Measurements from ENCODE around the gene USP13. TPM values are rescaled to one million over a fixed set of nuclear protein-coding genes. Genes with fewer than 3 reads are reported as not detected.

The USP13 gene
- total and polyA plus RNA-seq, 3 donors from 2014 or later = 17.6 to 50.3 (median 42.0) TPM

GRCh38 chr3:179796421-179796820 lies 143.6 kb downstream of the USP13 start:
- 83 to 86% methylated on average over 4 of the region's 4 CpGs for WGBS, 2 donors
- TF ChIP-seq POLR2A (IDR thresholded peaks at IDR 0.05) = no peak
- TF ChIP-seq CTCF (IDR thresholded peaks at IDR 0.05) = no peak
- no peaks in the 10 kb centered on the region for H3K9me3 ChIP-seq
- H3K27me3 ChIP-seq = no peaks in the 10 kb centered on the region
- DNase-seq = no peak
- H3K4me3 ChIP-seq = no peak overlapping the region
- no peaks in the 10 kb centered on the region for H3K36me3 ChIP-seq (ENCODE audit: low read depth, missing control alignments)
- no peak overlapping the region for H3K27ac ChIP-seq
- no peaks in the 10 kb centered on the region for H3K4me1 ChIP-seq
- intact Hi-C loops (cut with DNase I; ENCODE audit: low total_unique reads) = no loop called here

GRCh38 chr3:179797192-179797591 lies 144.4 kb downstream of the USP13 start:
- no peak for DNase-seq
- intact Hi-C loops (cut with DNase I; ENCODE audit: low total_unique reads) = no loop called here
- Histone ChIP-seq H3K4me1 (no peaks in the 10 kb centered on the region), H3K36me3 (ENCODE audit: low read depth, missing control alignments) (no peaks in the 10 kb centered on the region), H3K9me3 (no peaks in the 10 kb centered on the region), H3K27ac (no peak overlapping the region), H3K4me3 (no peak overlapping the region), H3K27me3 (no peaks in the 10 kb centered on the region)
- TF ChIP-seq CTCF (IDR thresholded peaks at IDR 0.05) = no peak
- TF ChIP-seq POLR2A (IDR thresholded peaks at IDR 0.05) = no peak
- 53 to 56% methylated on average over 1 of the region's 1 CpG for WGBS, 2 donors

- no peaks in the 10 kb centered on the region for H3K9me3 ChIP-seq
- TF ChIP-seq POLR2A (IDR thresholded peaks at IDR 0.05) (no peak), CTCF (IDR thresholded peaks at IDR 0.05) (no peak)
- intact Hi-C loops (cut with DNase I; ENCODE audit: low total_unique reads) = no loop called here
- H3K4me1 ChIP-seq = no peaks in the 10 kb centered on the region
- H3K27ac ChIP-seq = no peak overlapping the region
- no peaks in the 10 kb centered on the region for H3K36me3 ChIP-seq (ENCODE audit: low read depth, missing control alignments)
- no peak for DNase-seq
- H3K4me3 ChIP-seq = no peak overlapping the region
- H3K27me3 ChIP-seq = no peaks in the 10 kb centered on the region
Observed at GRCh38 chr3:179801263-179801662, 148.4 kb downstream of the USP13 start.

- 87 to 95% methylated on average over 4 of the region's 4 CpGs for WGBS, 2 donors
- no peaks in the 10 kb centered on the region for H3K4me1 ChIP-seq
- TF ChIP-seq POLR2A (IDR thresholded peaks at IDR 0.05) = no peak
- TF ChIP-seq CTCF (IDR thresholded peaks at IDR 0.05) = no peak
- no peaks in the 10 kb centered on the region for H3K36me3 ChIP-seq (ENCODE audit: low read depth, missing control alignments)
- DNase-seq = no peak
- H3K9me3 ChIP-seq = no peaks in the 10 kb centered on the region
- H3K27me3 ChIP-seq = no peaks in the 10 kb centered on the region
- intact Hi-C loops (cut with DNase I; ENCODE audit: low total_unique reads) = no loop called here
- no peak overlapping the region for H3K4me3 ChIP-seq
- H3K27ac ChIP-seq = no peak overlapping the region
Observed at GRCh38 chr3:179801856-179802255, 149.0 kb downstream of the USP13 start.

- Histone ChIP-seq H3K27ac (no peak overlapping the region), H3K4me1 (no peaks in the 10 kb centered on the region), H3K4me3 (no peak overlapping the region), H3K27me3 (no peaks in the 10 kb centered on the region), H3K9me3 (no peaks in the 10 kb centered on the region), H3K36me3 (ENCODE audit: low read depth, missing control alignments) (no peaks in the 10 kb centered on the region)
- TF ChIP-seq POLR2A (IDR thresholded peaks at IDR 0.05) (no peak), CTCF (IDR thresholded peaks at IDR 0.05) (no peak)
- no peak for DNase-seq
- WGBS, 2 donors = 84 to 89% methylated on average over 5 of the region's 5 CpGs
- intact Hi-C loops (cut with DNase I; ENCODE audit: low total_unique reads) = no loop called here
Observed at GRCh38 chr3:179806177-179806576, 153.3 kb downstream of the USP13 start.

All from testis (tissue), 3 donors.